Spinal cord (tissue), 4 donors: Measurements from ENCODE around the gene RNF13. TPM values are rescaled to one million over a fixed set of nuclear protein-coding genes. Genes with fewer than 3 reads are reported as not detected.

ENCODE experiments used
- polyA plus RNA-seq, 2 donors: library from polyadenylated mRNA; unstranded; fragments of 120-200 nt; gene quantifications; one replicate each; pipeline ENCODE4 v1.2.1, GENCODE V29; 2013; ENCODE audit not compliant: insufficient read length in 2 of 2
- small RNA-seq: library from RNA; depleted of rRNA; stranded (forward); fragments of <200 nt; gene quantifications from one replicate; pipeline ENCODE3, GENCODE V24; 2014; ENCODE audit warnings: low replicate concordance
- total RNA-seq, 2 donors: library from RNA; depleted of rRNA in 1 of 2; stranded (reverse); fragments of 120-200 nt in 1 of 2; fragments of >200 nt in 1 of 2; gene quantifications; one replicate each; pipeline versions ENCODE4 v1.2.3 to v1.2.4, GENCODE V29; 2013 to 2014

The RNF13 gene
- total and polyA plus RNA-seq, 4 donors = 95.0 to 260 (median 116) TPM

Small RNAs within 50 kb of the gene (small RNA-seq; reads per million reads assigned to genes)
- gene RNU6-507P = not detected
- not detected for gene RNU6-720P

Other genes starting within 250 kb of the RNF13 start
- gene WWTR1, start 155.2 kb upstream of the RNF13 start, total RNA-seq = 10 to 100 TPM; 43.3 to 58.8 TPM
- gene WWTR1, start 155.2 kb upstream of the RNF13 start, polyA plus RNA-seq = 10 to 100 TPM; 41.7 to 44.9 TPM
- 10 to 100 TPM; 60.9 to 65.2 TPM for gene COMMD2, start 60.7 kb upstream of the RNF13 start, total RNA-seq
- gene COMMD2, start 60.7 kb upstream of the RNF13 start, polyA plus RNA-seq = 10 to 100 TPM; 49.4 to 61.1 TPM
- 1 to 10 TPM; 1.8 to 3.3 TPM for gene ANKUB1, start 20.7 kb upstream of the RNF13 start, total RNA-seq
- 1 to 10 TPM in 1 of 2 donors, under 1 TPM in 1; 0.95 to 1.7 TPM for gene ANKUB1, start 20.7 kb upstream of the RNF13 start, polyA plus RNA-seq
- gene PFN2, start 157.7 kb downstream of the RNF13 start, total RNA-seq = 100 to 1,000 TPM; 220 to 459 TPM
- gene PFN2, start 157.7 kb downstream of the RNF13 start, polyA plus RNA-seq = 100 to 1,000 TPM; 719 to 820 TPM